Loucy (cell line): Measurements from ENCODE around the gene DRD3.

ENCODE experiments used
- H2AFZ ChIP-seq: fragments of 200-600 bp; sonication (generic); 2 replicates; pipeline ENCODE4 v1.6.0; 2016; ENCODE audit warnings: antibody characterized with exemption, mild to moderate bottlenecking, low read length, moderate library complexity
- H3F3A ChIP-seq: fragments of 200-600 bp; 2 replicates; pipeline ENCODE4 v1.6.0; 2016; ENCODE audit warnings: antibody characterized with exemption, low read depth, mild to moderate bottlenecking
- H3K27me3 ChIP-seq: fragments of 200-600 bp; sonication (generic); 2 replicates; pipeline ENCODE4 v1.6.1; 2014; ENCODE audit warnings: low read length, mild to moderate bottlenecking; ENCODE audit not compliant: insufficient read depth, poor library complexity, severe bottlenecking
- H3K36me3 ChIP-seq: fragments of 200-600 bp; sonication (generic); 2 replicates; pipeline ENCODE4 v1.6.1; 2016; ENCODE audit warnings: low read length; ENCODE audit not compliant: insufficient read depth
- H3K4me1 ChIP-seq: fragments of 200-600 bp; sonication (generic); 2 replicates; pipeline ENCODE4 v1.5.1; 2014; ENCODE audit warnings: low read length, mild to moderate bottlenecking; ENCODE audit not compliant: insufficient read depth, poor library complexity, severe bottlenecking
- H3K4me2 ChIP-seq: fragments of 200-600 bp; sonication (generic); 2 replicates; pipeline ENCODE4 v1.6.0; 2014; ENCODE audit warnings: antibody characterized with exemption, low read length, low read depth, mild to moderate bottlenecking; ENCODE audit not compliant: poor library complexity, severe bottlenecking
- H3K4me3 ChIP-seq: fragments of 200-600 bp; sonication (generic); 2 replicates; pipeline ENCODE4 v1.5.1; 2014; ENCODE audit warnings: low read length, mild to moderate bottlenecking, mixed read lengths; ENCODE audit not compliant: poor library complexity, severe bottlenecking
- H3K79me2 ChIP-seq: fragments of 200-600 bp; sonication (generic); 2 replicates; pipeline ENCODE4 v1.6.1; 2014; ENCODE audit warnings: low read length; ENCODE audit not compliant: insufficient read depth
- H3K9ac ChIP-seq: fragments of 200-600 bp; sonication (generic); 2 replicates; pipeline ENCODE4 v1.6.0; 2014; ENCODE audit warnings: mild to moderate bottlenecking, low read depth, low read length, moderate library complexity; ENCODE audit not compliant: poor library complexity, severe bottlenecking
- H3K9me2 ChIP-seq: fragments of 200-600 bp; sonication (generic); replicated peaks from 2 replicates; pipeline ENCODE4 v1.6.1; 2016; ENCODE audit warnings: low read depth, low read length, mixed read lengths
- H3K9me3 ChIP-seq: fragments of 200-600 bp; sonication (generic); 2 replicates; pipeline ENCODE4 v1.6.1; 2014; ENCODE audit warnings: mild to moderate bottlenecking, antibody characterized with exemption, low read length, low read depth; ENCODE audit not compliant: insufficient read depth
- H4K20me1 ChIP-seq: fragments of 200-600 bp; sonication (generic); 2 replicates; pipeline ENCODE4 v1.6.0; 2014; ENCODE audit warnings: antibody characterized with exemption, low read length, mild to moderate bottlenecking; ENCODE audit not compliant: insufficient read depth, poor library complexity, severe bottlenecking
- EZH2phosphoT487 ChIP-seq: fragments of 200-600 bp; IDR thresholded peaks from 2 replicates; pipeline ENCODE4 v1.6.1; 2018; ENCODE audit warnings: antibody characterized with exemption, mild to moderate bottlenecking, moderate library complexity, borderline replicate concordance
- TF ChIP-seq, protein P1 (sequence below): fragments of 200-600 bp; sonication (generic); conservative IDR thresholded peaks from 2 replicates; pipeline ENCODE4 v1.5.1; 2014; ENCODE audit warnings: mild to moderate bottlenecking, antibody characterized with exemption, low read length

DRD3 gene

DNA sequence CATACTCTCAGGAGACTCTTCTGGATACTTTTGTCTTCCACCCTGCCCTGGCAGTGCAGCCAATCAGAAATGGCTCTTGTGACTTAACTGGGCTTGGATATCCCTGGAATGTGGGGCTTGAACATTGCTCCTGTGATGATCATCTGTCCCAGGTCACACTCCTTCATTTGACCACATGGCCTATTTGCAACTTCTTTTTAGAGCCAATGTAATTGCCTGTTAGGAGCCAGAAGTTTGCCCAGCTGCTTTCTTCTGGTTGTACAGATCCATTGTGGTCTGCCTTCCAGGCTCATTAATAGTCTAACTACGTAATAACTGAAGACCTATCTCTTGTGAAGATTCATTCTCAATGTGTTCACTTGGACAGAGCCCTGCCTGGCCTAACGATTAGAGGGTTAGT is 92.5 kb downstream of the DRD3 start:
- Histone ChIP-seq H3K4me3 (no peak overlapping the region), H2AFZ (no peak overlapping the region), H3K4me1 (no peaks in the 10 kb centered on the region), H3K4me2 (no peak overlapping the region), H4K20me1 (no peaks in the 10 kb centered on the region), H3K9ac (no peak overlapping the region), H3K9me3 (no peaks in the 10 kb centered on the region), H3K9me2 (no peaks in the 10 kb centered on the region), H3F3A (no peaks in the 10 kb centered on the region), H3K27me3 (no peaks in the 10 kb centered on the region), H3K79me2 (no peaks in the 10 kb centered on the region), H3K36me3 (peaks cover 50% of the 10 kb centered on the region; the same call in 1 of the 2 replicates)
- TF ChIP-seq EZH2phosphoT487, result no peak
- TF ChIP-seq, protein P1, sequence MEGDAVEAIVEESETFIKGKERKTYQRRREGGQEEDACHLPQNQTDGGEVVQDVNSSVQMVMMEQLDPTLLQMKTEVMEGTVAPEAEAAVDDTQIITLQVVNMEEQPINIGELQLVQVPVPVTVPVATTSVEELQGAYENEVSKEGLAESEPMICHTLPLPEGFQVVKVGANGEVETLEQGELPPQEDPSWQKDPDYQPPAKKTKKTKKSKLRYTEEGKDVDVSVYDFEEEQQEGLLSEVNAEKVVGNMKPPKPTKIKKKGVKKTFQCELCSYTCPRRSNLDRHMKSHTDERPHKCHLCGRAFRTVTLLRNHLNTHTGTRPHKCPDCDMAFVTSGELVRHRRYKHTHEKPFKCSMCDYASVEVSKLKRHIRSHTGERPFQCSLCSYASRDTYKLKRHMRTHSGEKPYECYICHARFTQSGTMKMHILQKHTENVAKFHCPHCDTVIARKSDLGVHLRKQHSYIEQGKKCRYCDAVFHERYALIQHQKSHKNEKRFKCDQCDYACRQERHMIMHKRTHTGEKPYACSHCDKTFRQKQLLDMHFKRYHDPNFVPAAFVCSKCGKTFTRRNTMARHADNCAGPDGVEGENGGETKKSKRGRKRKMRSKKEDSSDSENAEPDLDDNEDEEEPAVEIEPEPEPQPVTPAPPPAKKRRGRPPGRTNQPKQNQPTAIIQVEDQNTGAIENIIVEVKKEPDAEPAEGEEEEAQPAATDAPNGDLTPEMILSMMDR, result no peak

DNA sequence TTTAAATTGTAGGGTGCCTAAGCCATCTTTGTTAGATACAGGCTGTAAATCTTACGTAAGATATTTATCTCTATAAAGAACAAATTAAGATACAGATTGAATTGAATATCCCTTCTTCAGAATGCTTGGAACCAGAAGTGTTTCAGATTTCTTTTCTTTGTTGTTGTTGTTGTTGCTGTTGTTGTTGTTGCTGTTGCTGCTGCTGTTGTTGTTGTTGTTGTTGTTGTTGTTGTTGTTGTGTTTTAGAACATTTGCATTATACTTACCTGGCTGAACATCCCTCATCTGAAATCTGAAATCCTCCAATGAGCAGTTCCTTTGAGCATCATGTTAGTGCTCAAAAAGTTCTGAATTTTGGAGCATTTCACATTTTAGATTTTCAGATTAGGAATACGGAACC is 95.7 kb downstream of the DRD3 start:
- no peaks in the 10 kb centered on the region for H3F3A ChIP-seq
- H3K4me1 ChIP-seq, result no peaks in the 10 kb centered on the region
- H2AFZ ChIP-seq, result no peak overlapping the region
- no peak overlapping the region for H3K4me3 ChIP-seq
- H4K20me1 ChIP-seq, result no peaks in the 10 kb centered on the region
- no peaks in the 10 kb centered on the region for H3K27me3 ChIP-seq
- peaks cover 81% of the 10 kb centered on the region for H3K36me3 ChIP-seq
- TF ChIP-seq EZH2phosphoT487, result no peak
- TF ChIP-seq, protein P1, result no peak
- no peaks in the 10 kb centered on the region for H3K9me2 ChIP-seq
- no peak overlapping the region for H3K9ac ChIP-seq
- no peaks in the 10 kb centered on the region for H3K9me3 ChIP-seq
- no peaks in the 10 kb centered on the region for H3K79me2 ChIP-seq
- no peak overlapping the region for H3K4me2 ChIP-seq

DNA sequence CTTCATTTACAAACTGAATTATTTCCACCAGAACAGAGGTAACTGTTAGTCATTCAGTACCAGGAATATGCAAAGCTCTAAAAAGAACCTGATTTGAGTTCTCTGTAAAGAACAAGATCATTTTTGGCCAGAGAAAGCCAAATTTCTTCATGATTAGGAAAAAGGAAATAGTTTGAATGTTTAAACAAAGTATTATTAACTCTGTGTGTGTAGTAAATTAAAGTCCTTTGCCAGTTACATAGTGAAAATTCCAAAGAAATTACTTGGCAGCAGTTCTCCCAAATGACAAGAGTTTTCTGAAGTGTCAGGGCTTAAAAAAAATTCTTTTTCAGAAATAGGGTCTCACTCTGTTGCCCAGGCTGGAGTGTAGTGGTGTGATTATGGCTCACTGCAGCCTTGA is 97.8 kb downstream of the DRD3 start:
- H3K4me1 ChIP-seq, result no peaks in the 10 kb centered on the region
- H3K4me2 ChIP-seq, result no peak overlapping the region
- H3K79me2 ChIP-seq, result no peaks in the 10 kb centered on the region
- H3F3A ChIP-seq, result no peaks in the 10 kb centered on the region
- H4K20me1 ChIP-seq, result no peaks in the 10 kb centered on the region
- H3K4me3 ChIP-seq, result no peak overlapping the region
- H3K27me3 ChIP-seq, result no peaks in the 10 kb centered on the region
- no peak for TF ChIP-seq EZH2phosphoT487
- TF ChIP-seq, protein P1, result no peak
- H3K9me3 ChIP-seq, result no peaks in the 10 kb centered on the region
- no peak overlapping the region for H2AFZ ChIP-seq
- no peaks in the 10 kb centered on the region for H3K9me2 ChIP-seq
- no peak overlapping the region for H3K9ac ChIP-seq
- peaks cover 82% of the 10 kb centered on the region for H3K36me3 ChIP-seq
